ENCODE data around the gene PIGU. TPM values are rescaled to one million over a fixed set of nuclear protein-coding genes. Genes with fewer than 3 reads are reported as not detected.

Gene PIGU
- total and polyA plus RNA-seq, 7 donors: 6.6 to 26.8 (median 11.1) TPM

DNA sequence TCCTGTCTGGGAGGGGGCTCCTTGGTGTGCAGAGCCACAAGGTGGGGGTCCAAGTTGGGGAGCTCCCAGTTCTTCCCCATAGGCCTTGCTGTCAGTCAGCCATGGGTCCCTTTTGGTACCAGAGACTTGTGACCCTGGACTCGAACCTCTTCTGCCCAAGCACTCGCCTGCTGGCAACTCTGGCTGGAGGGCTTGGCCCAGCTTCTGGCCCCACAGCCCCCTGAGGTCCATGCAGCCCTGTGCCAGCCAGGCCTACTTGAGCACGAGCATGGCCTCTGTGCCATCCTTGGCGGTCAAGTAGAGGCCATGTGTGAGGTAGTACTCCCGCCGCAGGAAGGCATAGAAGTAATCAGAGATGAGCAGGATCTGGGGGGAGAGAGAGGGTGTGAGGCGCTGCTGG, 116.3 kb downstream of the PIGU start:
- no peaks in the 10 kb centered on the region for H3K27me3 ChIP-seq
- no peak for DNase-seq
- H3K4me3 ChIP-seq: no peak overlapping the region
- WGBS, 2 donors: 92 to 93% methylated on average over 7 of the region's 7 CpGs
- no peaks in the 10 kb centered on the region for H3K36me3 ChIP-seq
- intact Hi-C loops (cut with DNase I): no loop called here
- peaks cover 0 to 20% (median 11%) of the 10 kb centered on the region in 4 donors for H3K4me1 ChIP-seq
- H3K9me3 ChIP-seq: no peaks in the 10 kb centered on the region
- no peak for TF ChIP-seq POLR2A (IDR thresholded peaks at IDR 0.05)
- no peak for TF ChIP-seq EP300 (IDR thresholded peaks at IDR 0.05)
- no peak for TF ChIP-seq POLR2AphosphoS5 (IDR thresholded peaks at IDR 0.05)
- TF ChIP-seq, protein P1, sequence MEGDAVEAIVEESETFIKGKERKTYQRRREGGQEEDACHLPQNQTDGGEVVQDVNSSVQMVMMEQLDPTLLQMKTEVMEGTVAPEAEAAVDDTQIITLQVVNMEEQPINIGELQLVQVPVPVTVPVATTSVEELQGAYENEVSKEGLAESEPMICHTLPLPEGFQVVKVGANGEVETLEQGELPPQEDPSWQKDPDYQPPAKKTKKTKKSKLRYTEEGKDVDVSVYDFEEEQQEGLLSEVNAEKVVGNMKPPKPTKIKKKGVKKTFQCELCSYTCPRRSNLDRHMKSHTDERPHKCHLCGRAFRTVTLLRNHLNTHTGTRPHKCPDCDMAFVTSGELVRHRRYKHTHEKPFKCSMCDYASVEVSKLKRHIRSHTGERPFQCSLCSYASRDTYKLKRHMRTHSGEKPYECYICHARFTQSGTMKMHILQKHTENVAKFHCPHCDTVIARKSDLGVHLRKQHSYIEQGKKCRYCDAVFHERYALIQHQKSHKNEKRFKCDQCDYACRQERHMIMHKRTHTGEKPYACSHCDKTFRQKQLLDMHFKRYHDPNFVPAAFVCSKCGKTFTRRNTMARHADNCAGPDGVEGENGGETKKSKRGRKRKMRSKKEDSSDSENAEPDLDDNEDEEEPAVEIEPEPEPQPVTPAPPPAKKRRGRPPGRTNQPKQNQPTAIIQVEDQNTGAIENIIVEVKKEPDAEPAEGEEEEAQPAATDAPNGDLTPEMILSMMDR (IDR thresholded peaks at IDR 0.05): no peak
- peak overlapping the region in 1 of 4 donors; percentile 97 for H3K27ac ChIP-seq

- H3K4me1 ChIP-seq: peaks cover 0 to 20% (median 11%) of the 10 kb centered on the region in 4 donors
- no peaks in the 10 kb centered on the region for H3K36me3 ChIP-seq
- whole genome bisulfite sequencing, 2 donors: 81 to 83% methylated on average over 12 of the region's 12 CpGs
- DNase-seq: no peak
- no peaks in the 10 kb centered on the region for H3K9me3 ChIP-seq
- H3K27me3 ChIP-seq: no peaks in the 10 kb centered on the region
- no peak overlapping the region for H3K4me3 ChIP-seq
- intact Hi-C loops (cut with DNase I): no loop called here
- TF ChIP-seq, protein P1 (IDR thresholded peaks at IDR 0.05): no peak
- TF ChIP-seq EP300 (IDR thresholded peaks at IDR 0.05) (no peak), POLR2A (IDR thresholded peaks at IDR 0.05) (no peak), POLR2AphosphoS5 (IDR thresholded peaks at IDR 0.05) (no peak)
- peak overlapping the region; percentile 93 to 98 (median 96) for H3K27ac ChIP-seq
Measured at GRCh38 chr20:34560141-34560523, 116.8 kb downstream of the PIGU start.

- H3K27ac ChIP-seq: peak overlapping the region; percentile 93 to 98 (median 96)
- intact Hi-C loops (cut with DNase I): loop anchor here (1.0 to 2.0 kb wide), 3 partner anchors 33 to 145 kb away; partner anchors contain the start of genes DYNLRB1 and TP53INP2
- peaks cover 0 to 20% (median 11%) of the 10 kb centered on the region in 4 donors for H3K4me1 ChIP-seq
- no peaks in the 10 kb centered on the region for H3K36me3 ChIP-seq
- TF ChIP-seq EP300 (IDR thresholded peaks at IDR 0.05) (no peak), POLR2A (IDR thresholded peaks at IDR 0.05) (no peak), POLR2AphosphoS5 (IDR thresholded peaks at IDR 0.05) (no peak)
- TF ChIP-seq, protein P1 (IDR thresholded peaks at IDR 0.05): no peak
- H3K27me3 ChIP-seq: no peaks in the 10 kb centered on the region
- peak; percentile 77 for DNase-seq
- H3K4me3 ChIP-seq: peak overlapping the region; percentile 70 to 94 (median 86)
- H3K9me3 ChIP-seq: no peaks in the 10 kb centered on the region
- 65 to 69% methylated on average over 43 of the region's 43 CpGs for WGBS, 2 donors
Measured at GRCh38 chr20:34559311-34560140, 117.4 kb downstream of the PIGU start.

DNA sequence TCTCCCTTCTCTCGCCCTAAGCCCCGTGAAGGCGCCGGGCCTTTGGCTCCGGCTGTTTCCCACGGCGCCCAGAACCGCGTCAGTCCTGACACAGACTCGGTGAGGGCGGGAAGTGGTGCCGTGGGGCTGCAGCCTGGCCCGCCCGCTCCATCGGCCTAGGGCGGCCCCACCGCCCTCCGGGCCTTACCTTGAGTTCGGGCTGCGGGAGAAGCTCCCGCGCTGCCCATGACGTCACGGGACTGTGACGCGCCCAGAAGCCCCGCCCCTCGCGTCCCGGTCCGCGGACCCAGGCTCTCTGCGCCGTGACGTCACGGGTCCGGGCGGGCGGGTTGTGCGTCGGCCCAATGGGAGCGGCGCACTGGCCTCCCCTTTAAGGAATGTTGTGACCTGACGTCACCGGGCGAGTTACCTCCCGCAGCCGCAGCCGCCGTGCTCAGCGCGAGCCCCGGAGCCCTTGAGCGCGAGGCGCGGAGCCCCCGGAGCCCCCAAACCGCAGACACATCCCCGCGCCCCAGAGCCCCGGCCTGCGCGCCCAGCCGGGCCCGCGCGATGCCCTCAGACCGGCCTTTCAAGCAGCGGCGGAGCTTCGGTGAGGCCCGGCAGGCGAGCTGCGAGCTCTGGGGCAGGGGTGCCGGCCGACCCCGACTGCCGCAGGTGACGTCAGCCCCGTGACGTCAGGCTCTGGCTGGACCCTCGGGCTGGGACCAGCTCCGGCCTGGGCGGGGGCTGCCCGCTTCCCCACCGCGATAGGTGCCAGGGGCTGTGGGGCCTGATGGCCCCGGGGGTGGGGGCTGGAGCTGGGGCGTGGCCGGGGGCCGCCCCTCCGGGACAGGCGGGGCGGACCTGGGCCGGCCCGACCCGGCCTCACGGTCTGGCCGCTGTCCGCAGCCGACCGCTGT, 118.3 kb downstream of the PIGU start, which contains the start of gene MAP1LC3A:
TSS of gene MAP1LC3A (plus strand) at position 399 of the 899 bp plus-strand sequence. CDS start at position 550, 151 bp downstream.
- peak within 1 kb of the TSS; percentile 70 to 94 (median 86) for H3K4me3 ChIP-seq
- H3K36me3 ChIP-seq: no peaks in the 10 kb centered on the region
- no peaks in the 10 kb centered on the region for H3K27me3 ChIP-seq
- DNase-seq: peak; percentile 99
- TF ChIP-seq EP300 (IDR thresholded peaks at IDR 0.05): no peak
- TF ChIP-seq POLR2A (IDR thresholded peaks at IDR 0.05): peak in 1 of 2 donors; percentile 5
- peak; percentile 81 to 90 (median 88) for TF ChIP-seq POLR2AphosphoS5 (IDR thresholded peaks at IDR 0.05)
- TF ChIP-seq, protein P1 (IDR thresholded peaks at IDR 0.05): no peak
- H3K4me1 ChIP-seq: peaks cover 0 to 20% (median 12%) of the 10 kb centered on the region in 4 donors
- peak within 1 kb of the TSS; percentile 93 to 98 (median 96) for H3K27ac ChIP-seq
- intact Hi-C loops (cut with DNase I): loop anchor here (1.0 to 2.0 kb wide), 3 partner anchors 32 to 146 kb away; partner anchors contain the start of genes DYNLRB1 and TP53INP2
- 6 to 10% methylated on average over 103 of the region's 103 CpGs for WGBS, 2 donors
- H3K9me3 ChIP-seq: no peaks in the 10 kb centered on the region
